ENCODE measurements around the gene TMEM141.
"Not testable (repeated sequence)": the region's sequence is repeated elsewhere in the genome, so short reads cannot be mapped to it uniquely, and the experiment has no call there.

TMEM141 gene

DNA sequence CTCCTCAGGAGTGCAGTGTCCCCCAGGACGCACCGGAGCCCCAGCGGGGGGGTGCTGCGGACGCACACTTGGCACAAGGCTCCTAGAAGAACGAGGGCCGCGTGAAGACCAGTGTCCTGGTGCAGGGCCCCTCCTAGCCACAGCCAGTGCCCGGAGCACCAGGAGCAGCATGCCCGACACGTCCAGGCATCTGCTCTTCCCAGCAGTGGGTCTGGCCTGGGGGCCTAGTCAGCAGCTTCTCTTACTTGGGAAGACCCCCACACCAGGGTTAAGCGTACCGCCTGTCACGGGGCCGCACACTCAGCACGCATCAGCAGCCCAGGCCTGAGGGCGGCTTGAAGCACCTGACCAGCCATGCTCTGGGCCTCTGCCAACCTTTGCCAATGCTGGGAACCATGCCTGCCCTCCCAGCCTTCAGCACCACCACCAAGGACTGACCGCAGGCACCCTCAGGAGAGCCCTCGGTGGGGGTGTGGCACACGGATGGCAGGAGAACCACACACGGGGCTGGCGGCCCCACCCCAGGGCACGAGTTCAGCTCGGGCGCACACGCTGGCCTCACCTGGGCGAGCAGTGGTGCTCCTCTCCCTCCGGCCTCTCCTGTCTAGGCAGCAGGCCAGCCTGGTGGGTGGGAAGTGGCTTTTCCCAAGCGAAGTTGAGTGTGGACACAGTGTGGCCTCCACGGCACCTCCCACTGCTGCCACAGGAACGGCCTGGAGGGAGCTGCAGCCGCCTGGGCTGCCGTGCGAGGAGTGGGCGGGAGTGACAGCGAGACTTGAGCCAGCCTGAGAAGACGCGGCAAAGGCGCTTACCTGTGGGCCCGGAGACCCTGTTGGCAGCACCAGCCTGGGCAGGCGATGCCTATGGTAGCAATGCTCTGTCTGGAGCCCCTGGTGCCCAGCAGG lies 39.1 kb downstream of the TMEM141 start:
- no peaks in the 10 kb centered on the region for H3K9me3 ChIP-seq (ENCODE audit: control insufficient read depth, insufficient read depth, low read length)
- H3K9ac ChIP-seq (ENCODE audit: low read depth, low read length), result no peak overlapping the region
- H3K36me3 ChIP-seq (ENCODE audit: insufficient read depth, low read length), result no peaks in the 10 kb centered on the region; the same call in none of the 2 replicates
- no peaks in the 10 kb centered on the region for H3K4me1 ChIP-seq (ENCODE audit: insufficient read depth, low read length)

DNA sequence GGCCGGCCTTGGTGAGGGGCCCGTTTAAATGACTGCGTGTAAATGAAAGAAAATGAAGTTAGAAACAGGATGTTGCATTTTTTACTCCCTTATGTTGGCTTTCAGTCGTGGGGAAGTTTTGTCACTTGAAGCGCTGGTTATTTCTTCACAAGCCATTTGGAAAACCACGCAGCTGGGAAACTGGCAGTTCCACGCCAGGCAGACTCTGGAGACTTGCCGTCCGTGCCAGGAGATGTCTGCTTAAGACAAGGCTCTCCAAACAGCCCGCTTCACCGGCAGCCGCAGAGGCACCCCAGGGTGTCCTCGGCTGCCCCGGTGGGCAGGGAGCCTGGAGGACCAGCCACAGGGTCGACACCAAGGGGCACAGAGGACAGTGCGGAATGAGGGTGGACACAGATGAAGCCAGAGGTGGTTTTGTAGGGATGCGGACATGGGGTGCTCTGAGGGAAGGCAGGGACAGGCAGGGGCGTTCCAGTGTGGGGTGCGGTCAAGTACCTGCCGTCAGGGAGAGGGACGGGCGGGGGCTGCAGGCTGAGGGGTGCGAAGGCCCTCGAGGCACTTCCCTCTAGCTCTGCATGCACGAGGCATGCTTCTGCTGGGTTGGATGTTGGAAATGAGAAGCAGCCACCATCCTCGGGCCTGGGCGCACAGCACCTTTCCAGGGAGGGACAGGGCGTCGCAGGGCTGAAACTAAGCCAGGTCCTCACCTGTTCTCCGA lies 40.0 kb downstream of the TMEM141 start:
- Histone ChIP-seq H3K9me3 (ENCODE audit: control insufficient read depth, insufficient read depth, low read length) (no peaks in the 10 kb centered on the region), H3K4me1 (ENCODE audit: insufficient read depth, low read length) (no peaks in the 10 kb centered on the region), H3K9ac (ENCODE audit: low read depth, low read length) (no peak overlapping the region), H3K36me3 (ENCODE audit: insufficient read depth, low read length) (no peaks in the 10 kb centered on the region; the same call in none of the 2 replicates)

DNA sequence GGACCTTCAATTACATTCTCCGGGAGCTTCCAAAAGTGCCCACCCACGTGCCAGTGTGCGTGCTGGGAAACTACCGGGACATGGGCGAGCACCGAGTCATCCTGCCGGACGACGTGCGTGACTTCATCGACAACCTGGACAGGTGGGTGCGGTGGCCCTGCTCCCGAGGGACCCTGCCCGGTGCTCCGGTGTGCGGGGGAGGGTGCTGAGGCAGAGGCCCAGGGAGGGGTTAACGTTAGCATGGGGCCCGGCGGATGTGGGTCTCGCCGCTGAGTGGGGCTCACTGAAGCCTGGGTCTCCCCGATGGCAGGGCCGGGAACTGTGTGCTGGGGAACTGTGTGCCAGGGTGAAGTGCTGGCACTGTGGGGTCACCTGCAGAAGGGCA lies 40.6 kb downstream of the TMEM141 start:
- H3K4me1 ChIP-seq (ENCODE audit: insufficient read depth, low read length), result no peaks in the 10 kb centered on the region
- H3K36me3 ChIP-seq (ENCODE audit: insufficient read depth, low read length), result no peaks in the 10 kb centered on the region; the same call in none of the 2 replicates
- no peak overlapping the region for H3K9ac ChIP-seq (ENCODE audit: low read depth, low read length)
- no peaks in the 10 kb centered on the region for H3K9me3 ChIP-seq (ENCODE audit: control insufficient read depth, insufficient read depth, low read length)

DNA sequence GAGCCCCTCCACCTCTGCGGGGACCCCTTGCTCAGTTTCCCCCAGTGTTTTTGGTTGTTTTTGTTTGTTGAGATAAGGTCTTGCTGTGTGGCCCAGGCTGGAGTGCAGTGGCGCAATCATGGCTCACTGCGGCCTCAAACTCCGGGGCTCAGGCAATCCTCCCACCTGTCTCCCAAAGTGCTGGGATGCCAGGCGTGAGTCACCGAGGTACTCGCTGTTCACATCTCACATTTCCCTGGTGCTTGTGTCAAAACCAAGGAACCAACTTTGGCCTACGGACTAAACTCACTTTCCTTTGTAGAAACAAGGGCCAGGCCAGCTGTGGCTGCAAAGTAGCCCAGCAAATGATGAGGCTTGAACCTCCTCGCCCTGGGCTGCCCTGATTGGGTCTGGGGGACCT lies 41.4 kb downstream of the TMEM141 start:
- Histone ChIP-seq H3K9me3 (ENCODE audit: control insufficient read depth, insufficient read depth, low read length) (no peaks in the 10 kb centered on the region), H3K36me3 (ENCODE audit: insufficient read depth, low read length) (no peaks in the 10 kb centered on the region; the same call in none of the 2 replicates), H3K4me1 (ENCODE audit: insufficient read depth, low read length) (no peaks in the 10 kb centered on the region), H3K9ac (ENCODE audit: low read depth, low read length) (no peak overlapping the region)

DNA sequence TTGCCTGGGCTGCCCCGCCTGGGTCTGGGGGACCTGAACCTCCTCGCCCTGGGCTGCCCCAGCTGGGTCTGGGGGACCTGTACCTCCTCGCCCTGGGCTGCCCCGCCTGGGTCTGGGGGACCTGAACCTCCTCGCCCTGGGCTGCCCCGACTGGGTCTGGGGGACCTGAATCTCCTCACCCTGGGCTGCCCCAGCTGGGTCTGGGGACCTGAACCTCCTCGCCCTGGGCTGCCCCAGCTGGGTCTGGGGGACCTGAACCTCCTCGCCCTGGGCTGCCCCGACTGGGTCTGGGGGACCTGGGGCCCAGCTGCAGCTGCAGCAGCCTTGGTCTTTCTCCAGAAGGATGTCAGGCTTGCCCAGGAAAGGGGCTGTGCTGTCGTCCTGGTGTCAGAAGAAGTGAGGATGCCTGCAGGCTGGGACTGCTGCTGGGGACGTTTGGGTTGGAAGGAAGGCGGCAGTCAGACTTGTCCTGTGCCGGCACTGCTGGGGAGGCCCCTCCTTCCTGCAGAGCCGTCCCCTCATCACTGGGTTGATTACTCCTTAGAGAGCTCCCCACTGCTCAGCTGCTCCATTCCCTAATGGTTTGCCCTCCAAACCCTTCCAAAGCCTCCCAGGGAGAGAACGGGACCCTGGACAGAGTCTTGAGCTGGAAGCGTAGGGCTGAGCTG lies 42.4 kb downstream of the TMEM141 start:
- not testable (repeated sequence) for H3K4me1 ChIP-seq (ENCODE audit: insufficient read depth, low read length); H3K9ac ChIP-seq (ENCODE audit: low read depth, low read length); H3K9me3 ChIP-seq (ENCODE audit: control insufficient read depth, insufficient read depth, low read length); H3K36me3 ChIP-seq (ENCODE audit: insufficient read depth, low read length)

DNA sequence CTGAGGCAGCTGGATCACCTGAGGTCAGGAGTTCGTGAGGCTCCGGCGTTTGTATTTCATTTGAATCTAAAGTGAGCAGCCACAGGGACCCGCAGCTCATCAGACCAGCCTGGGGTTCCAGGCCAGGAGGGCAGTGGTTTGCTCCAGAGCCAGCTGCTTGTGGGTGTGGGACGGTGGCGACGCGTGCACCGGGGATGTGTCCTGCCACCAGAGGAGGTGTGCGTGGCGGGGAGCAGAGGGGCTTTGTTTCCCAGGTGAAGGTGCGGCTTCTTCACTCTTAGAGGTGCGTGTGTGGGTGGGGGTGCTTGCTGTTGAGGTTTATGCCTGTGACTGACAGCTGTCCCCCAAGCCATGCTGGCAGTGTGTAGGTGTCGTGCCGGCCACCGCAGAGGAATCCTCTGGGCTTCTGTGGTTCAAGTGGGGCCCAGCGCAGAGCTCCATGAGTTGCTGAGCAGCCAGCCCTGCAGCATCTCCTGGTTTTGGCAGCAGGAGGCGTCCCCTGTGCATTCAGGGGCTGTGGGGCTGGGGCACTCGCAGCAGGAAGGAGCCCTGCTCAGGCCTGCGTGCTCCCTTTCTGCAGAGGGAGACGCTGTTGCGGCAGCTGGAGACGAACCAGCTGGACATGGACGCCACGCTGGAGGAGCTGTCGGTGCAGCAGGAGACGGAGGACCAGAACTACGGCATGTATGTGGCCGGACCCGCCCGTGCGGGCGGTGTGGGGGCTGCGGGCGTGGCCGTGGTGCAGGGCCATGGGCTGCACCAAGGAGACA lies 44.2 kb downstream of the TMEM141 start:
- Histone ChIP-seq H3K36me3 (ENCODE audit: insufficient read depth, low read length) (no peaks in the 10 kb centered on the region; the same call in 1 of the 2 replicates), H3K9ac (ENCODE audit: low read depth, low read length) (no peak overlapping the region), H3K9me3 (ENCODE audit: control insufficient read depth, insufficient read depth, low read length) (no peaks in the 10 kb centered on the region), H3K4me1 (ENCODE audit: insufficient read depth, low read length) (peaks cover 4% of the 10 kb centered on the region; the same call in 1 of the 2 replicates)

DNA sequence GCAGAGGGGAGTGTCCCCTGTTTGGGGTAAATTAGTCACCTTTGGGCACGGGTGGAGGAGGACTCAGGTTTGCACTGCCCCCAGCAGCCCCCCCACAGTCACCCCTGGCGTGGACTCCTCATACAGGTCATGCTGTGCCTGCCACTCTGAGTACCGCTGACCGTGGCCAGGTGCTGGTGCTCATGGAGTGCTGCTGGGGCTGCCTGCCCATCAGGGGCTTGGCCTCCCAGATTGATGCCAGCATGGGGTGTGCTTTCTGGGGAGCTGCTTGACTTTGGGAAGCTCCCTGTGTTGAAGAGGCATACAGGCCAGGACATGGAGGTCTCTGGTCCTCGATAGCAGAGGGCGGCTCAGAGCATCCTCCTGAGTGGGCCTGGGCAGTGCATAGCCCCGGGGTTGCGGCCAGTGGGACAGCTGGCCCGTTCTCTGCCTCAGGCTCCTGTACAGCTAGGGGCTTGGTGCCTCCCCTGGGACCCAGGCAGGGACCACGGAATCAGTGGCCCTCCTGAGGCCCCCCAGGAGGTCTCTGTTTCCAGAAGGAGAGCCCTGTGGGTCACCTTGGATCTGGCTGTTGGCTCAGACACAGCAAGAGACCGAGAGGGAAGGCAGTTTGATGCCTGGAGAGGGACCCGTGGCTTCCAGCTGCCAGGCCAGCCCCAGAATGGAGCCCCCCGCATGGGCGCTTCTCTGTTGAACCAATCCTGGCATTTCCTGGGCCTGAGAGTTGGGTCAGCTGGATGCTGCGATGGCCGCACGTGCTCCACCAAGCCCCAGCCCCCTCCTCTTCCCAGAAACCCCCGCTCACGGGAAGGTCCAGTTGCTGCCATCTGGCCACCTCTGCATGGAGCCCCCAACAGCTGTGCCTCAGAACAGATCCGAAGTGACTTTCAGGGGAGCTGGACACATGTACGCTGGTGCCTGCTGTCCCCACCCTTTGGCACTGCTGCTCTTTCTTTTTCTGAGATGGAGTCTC lies 45.1 kb downstream of the TMEM141 start:
- H3K36me3 ChIP-seq (ENCODE audit: insufficient read depth, low read length), result no peaks in the 10 kb centered on the region
- peaks cover 4% of the 10 kb centered on the region; the same call in 1 of the 2 replicates for H3K4me1 ChIP-seq (ENCODE audit: insufficient read depth, low read length)
- no peaks in the 10 kb centered on the region for H3K9me3 ChIP-seq (ENCODE audit: control insufficient read depth, insufficient read depth, low read length)
- H3K9ac ChIP-seq (ENCODE audit: low read depth, low read length), result no peak overlapping the region

DNA sequence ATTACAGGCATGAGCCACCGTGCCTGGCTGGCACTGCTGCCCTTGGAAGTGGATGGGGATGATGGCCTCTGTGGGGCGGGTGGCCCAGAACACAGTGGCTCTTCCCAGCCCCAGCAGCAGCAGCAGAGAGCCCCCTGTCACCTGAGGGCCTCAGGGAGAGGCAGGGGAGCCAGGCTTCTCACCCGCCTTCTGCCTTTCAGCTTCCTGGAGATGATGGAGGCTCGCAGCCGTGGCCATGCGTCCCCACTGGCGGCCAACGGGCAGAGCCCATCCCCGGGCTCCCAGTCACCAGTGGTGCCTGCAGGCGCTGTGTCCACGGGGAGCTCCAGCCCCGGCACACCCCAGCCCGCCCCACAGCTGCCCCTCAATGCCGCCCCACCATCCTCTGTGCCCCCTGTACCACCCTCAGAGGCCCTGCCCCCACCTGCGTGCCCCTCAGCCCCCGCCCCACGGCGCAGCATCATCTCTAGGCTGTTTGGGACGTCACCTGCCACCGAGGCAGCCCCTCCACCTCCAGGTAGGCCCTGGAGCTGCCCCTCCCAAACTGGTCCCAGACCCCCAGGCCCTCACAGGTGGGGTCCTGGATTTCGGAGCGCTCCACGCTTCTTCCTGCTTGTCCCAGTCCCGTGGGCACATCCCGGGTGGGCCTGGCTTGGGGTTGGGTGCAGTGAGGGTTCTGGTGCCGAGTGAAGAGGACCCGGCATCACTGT lies 46.2 kb downstream of the TMEM141 start:
- Histone ChIP-seq H3K36me3 (ENCODE audit: insufficient read depth, low read length) (no peaks in the 10 kb centered on the region), H3K4me1 (ENCODE audit: insufficient read depth, low read length) (peaks cover 8% of the 10 kb centered on the region; the same call in 1 of the 2 replicates), H3K9ac (ENCODE audit: low read depth, low read length) (no peak overlapping the region), H3K9me3 (ENCODE audit: control insufficient read depth, insufficient read depth, low read length) (no peaks in the 10 kb centered on the region)

DNA sequence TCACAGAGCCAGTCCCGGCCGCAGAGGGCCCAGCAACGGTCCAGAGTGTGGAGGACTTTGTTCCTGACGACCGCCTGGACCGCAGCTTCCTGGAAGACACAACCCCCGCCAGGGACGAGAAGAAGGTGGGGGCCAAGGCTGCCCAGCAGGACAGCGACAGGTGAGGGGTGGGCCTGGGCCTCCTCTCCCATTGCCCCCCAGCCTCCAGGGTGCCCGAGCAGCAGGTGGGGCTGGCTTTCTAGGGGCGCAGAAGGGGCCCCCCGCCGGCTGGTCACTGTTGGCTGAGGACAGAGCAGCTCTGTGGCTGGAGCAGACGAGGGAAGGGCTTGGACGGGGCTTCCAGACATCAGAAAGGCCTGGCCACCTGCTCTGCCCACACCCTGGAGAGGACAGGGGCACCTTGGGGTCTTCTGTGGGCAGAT lies 46.7 kb downstream of the TMEM141 start:
- H3K4me1 ChIP-seq (ENCODE audit: insufficient read depth, low read length); H3K9me3 ChIP-seq (ENCODE audit: control insufficient read depth, insufficient read depth, low read length); H3K36me3 ChIP-seq (ENCODE audit: insufficient read depth, low read length); H3K9ac ChIP-seq (ENCODE audit: low read depth, low read length): not testable (repeated sequence)

DNA sequence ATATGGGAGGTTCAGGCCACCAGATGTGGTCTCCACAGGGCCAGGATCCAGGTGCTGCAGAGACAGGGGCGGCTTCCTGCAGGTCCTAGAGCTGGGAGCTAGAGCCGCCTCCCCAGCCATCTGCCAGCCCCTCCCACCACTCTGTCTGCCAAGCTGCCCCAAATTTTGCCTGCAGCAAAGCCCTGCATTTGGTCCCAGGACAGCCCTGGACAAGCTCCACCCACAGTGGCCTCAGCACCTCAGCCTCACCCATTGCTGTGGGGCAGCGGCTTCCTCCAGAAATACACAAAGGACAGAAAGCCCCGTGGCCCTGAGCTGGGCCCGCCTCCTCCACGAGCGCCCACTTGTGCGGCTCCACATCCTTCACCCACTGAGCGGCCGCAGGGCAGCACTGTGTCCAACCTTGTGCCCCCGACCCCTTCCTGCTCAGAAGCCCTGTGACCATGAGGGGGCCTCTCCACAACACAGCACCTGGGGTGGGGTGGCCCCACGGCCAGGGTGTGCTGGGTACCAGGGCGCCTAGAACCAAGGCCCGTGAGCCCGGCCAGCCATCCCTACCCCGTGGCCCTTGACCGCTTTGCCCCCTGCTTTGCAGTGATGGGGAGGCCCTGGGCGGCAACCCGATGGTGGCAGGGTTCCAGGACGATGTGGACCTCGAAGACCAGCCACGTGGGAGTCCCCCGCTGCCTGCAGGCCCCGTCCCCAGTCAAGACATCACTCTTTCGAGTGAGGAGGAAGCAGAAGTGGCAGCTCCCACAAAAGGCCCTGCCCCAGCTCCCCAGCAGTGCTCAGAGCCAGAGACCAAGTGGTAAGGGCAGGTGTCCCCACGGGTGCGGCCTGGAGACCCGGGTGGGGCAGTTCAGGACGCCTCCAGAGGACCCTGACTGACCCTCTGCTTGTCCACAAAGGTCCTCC lies 47.4 kb downstream of the TMEM141 start:
- no peaks in the 10 kb centered on the region for H3K36me3 ChIP-seq (ENCODE audit: insufficient read depth, low read length)
- H3K9ac ChIP-seq (ENCODE audit: low read depth, low read length), result no peak overlapping the region
- H3K9me3 ChIP-seq (ENCODE audit: control insufficient read depth, insufficient read depth, low read length), result no peaks in the 10 kb centered on the region
- H3K4me1 ChIP-seq (ENCODE audit: insufficient read depth, low read length), result peaks cover 8% of the 10 kb centered on the region; the same call in 1 of the 2 replicates

DNA sequence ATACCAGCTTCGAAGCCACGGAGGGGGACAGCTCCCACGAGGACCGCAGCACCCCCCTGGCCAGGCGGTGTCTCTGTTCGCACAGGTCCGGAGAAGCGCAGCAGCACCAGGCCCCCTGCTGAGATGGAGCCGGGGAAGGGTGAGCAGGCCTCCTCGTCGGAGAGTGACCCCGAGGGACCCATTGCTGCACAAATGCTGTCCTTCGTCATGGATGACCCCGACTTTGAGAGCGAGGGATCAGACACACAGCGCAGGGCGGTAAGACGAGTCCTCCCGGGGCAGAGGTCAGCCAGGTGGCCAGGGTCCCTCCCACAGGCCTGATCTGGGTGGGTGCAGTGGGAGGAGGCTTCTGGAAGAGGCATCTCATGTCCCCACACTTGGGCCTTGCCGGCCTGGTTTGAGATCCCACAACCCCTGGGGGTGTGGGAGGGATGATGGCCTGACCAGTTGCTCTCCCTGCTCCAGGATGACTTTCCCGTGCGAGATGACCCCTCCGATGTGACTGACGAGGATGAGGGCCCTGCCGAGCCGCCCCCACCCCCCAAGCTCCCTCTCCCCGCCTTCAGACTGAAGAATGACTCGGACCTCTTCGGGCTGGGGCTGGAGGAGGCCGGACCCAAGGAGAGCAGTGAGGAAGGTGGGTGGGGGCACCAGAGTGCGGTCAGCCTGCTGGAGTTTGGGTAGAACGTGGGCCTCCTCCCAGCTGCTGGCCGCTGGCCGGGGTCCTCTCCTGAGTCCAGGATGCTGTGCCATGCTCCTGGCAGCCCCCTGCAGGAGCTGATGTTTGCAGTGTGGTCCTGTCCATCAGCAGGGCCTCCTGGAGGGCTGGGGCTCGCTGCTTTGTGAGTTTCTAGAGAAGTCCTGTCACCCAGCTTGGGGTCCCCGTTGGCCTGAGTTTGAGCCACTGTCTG lies 48.3 kb downstream of the TMEM141 start:
- H3K4me1 ChIP-seq (ENCODE audit: insufficient read depth, low read length), result peaks cover 8% of the 10 kb centered on the region; the same call in 1 of the 2 replicates
- H3K9ac ChIP-seq (ENCODE audit: low read depth, low read length), result no peak overlapping the region
- H3K9me3 ChIP-seq (ENCODE audit: control insufficient read depth, insufficient read depth, low read length), result no peaks in the 10 kb centered on the region
- no peaks in the 10 kb centered on the region for H3K36me3 ChIP-seq (ENCODE audit: insufficient read depth, low read length)
